Lung (tissue), 12 donors: ENCODE results near the gene GP1BB. TPM values are rescaled to one million over a fixed set of nuclear protein-coding genes. Genes with fewer than 3 reads are reported as not detected.

Experiments
- ATAC-seq: fragments of 200-7000 bp; cut with Tn5 transposase; one replicate; pipeline ENCODE4 v1.9.1; 2020; ENCODE audit warnings: moderate number of reproducible peaks; ENCODE audit not compliant: insufficient read depth, low FRiP score
- DNase-seq, 3 donors: peaks; one replicate each; pipeline ENCODE4 v3.0.0-alpha.2; 2013 to 2017
- H3K27ac ChIP-seq, 2 donors: one replicate each; pipeline ENCODE4 v1.5.1; 2013; ENCODE audit warnings: mild to moderate bottlenecking in 2 of 2, moderate library complexity in 2 of 2, control low read depth in 1 of 2, inconsistent platforms in 1 of 2, low read depth in 1 of 2, low read length in 1 of 2
- H3K27me3 ChIP-seq, 3 donors: one replicate each; pipeline ENCODE4 v1.5.1; 2013; ENCODE audit warnings: low read length in 2 of 3; ENCODE audit not compliant: control insufficient read depth in 3 of 3, insufficient read depth in 3 of 3
- H3K36me3 ChIP-seq, 4 donors: one replicate each; pipeline ENCODE4 v1.5.1; 2013; ENCODE audit warnings: low read length in 4 of 4, mild to moderate bottlenecking in 1 of 4, moderate library complexity in 1 of 4; ENCODE audit not compliant: control insufficient read depth in 4 of 4, insufficient read depth in 4 of 4
- H3K4me1 ChIP-seq, 5 donors: one replicate each; pipeline ENCODE4 v1.5.1; 2013; ENCODE audit warnings: low read length in 5 of 5, mild to moderate bottlenecking in 2 of 5, moderate library complexity in 1 of 5; ENCODE audit not compliant: control insufficient read depth in 5 of 5, insufficient read depth in 5 of 5
- H3K4me3 ChIP-seq: one replicate; pipeline ENCODE4 v1.5.1; 2013; ENCODE audit warnings: mild to moderate bottlenecking, control low read depth, moderate library complexity
- H3K9ac ChIP-seq, 2 donors: one replicate each; pipeline ENCODE4 v1.5.1; 2013; ENCODE audit warnings: low read length in 2 of 2, control low read depth in 1 of 2; ENCODE audit not compliant: insufficient read depth in 1 of 2
- H3K9me3 ChIP-seq, 4 donors: one replicate each; pipeline ENCODE4 v1.5.1; 2013; ENCODE audit warnings: low read length in 3 of 4, mild to moderate bottlenecking in 1 of 4, moderate library complexity in 1 of 4; ENCODE audit not compliant: control insufficient read depth in 4 of 4, insufficient read depth in 3 of 4
- WGBS, 2 donors: extraction: QIAGEN DNeasy Blood & Tissue Kit; methylation state at CpG; one replicate each; pipeline ENCODE4 v1.1.7; 2013; 5-methylcytosine and 5-hydroxymethylcytosine counted together
- polyA plus RNA-seq, 2 donors: library from polyadenylated mRNA; stranded (reverse); fragments of 200-250 nt; gene quantifications; one replicate each; pipeline ENCODE4 v1.2.1, GENCODE V29; 2013
- total RNA-seq, 2 donors: library from RNA; depleted of rRNA in 1 of 2; stranded (reverse); fragments of >200 nt in 1 of 2; gene quantifications; one replicate each; pipeline ENCODE4 v1.2.1, GENCODE V29; 2014 to 2021
- TF ChIP-seq, protein P1 (sequence below): IDR thresholded peaks from 2 replicates; pipeline ENCODE4 v1.5.1; 2012; ENCODE audit warnings: mild to moderate bottlenecking; ENCODE audit errors: control extremely low read depth, extremely low read depth
- donor health status: control.
- donor health status: control.
- donor health status: Bipolar disorder and iron deficiency.
- donor health status: healthy.
- donor health status: DM: yes; HTN: yes; CAD: no.

Gene GP1BB
- total and polyA plus RNA-seq, 4 donors, result 1.9 to 5.5 (median 3.4) TPM

DNA sequence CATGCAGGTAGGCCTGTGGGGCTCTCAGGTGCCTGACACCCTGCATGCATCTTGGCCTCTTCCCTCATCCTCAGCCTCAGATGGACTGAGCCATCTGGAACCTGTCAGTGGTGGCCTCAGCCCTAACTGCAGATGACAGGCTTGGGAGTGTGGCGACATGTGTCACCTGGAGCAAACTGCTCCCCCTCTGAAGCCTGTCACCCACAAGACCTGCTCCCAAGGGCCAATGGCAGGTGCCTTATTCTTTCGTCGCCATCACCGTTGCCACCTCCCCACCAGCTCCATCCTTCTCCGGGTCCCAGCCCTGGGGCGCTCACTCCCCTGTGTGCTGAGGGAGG is 12.6 kb upstream of the GP1BB start:
- no peak for DNase-seq
- no peaks in the 10 kb centered on the region for H3K36me3 ChIP-seq

DNA sequence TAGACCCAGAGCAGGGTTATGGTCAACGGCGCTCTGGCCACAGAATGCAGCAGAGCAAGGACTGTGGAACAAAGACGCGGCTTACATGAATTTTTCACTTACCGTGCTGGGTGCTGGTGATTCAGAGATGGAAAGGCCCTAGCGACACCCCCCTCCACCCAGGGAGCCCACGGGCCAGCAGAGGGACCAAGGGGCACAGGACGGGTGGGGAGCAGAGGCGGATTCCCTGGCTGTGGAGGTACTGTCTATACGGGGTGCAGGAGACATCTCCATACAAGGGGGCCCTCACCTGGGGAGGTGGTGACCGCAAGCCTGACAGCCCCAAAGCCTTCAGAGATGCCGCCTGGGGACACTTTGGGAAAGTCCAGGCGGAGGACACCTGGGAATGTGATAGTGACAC is 10.1 kb upstream of the GP1BB start:
- H3K27ac ChIP-seq, result no peak overlapping the region
- no peaks in the 10 kb centered on the region for H3K36me3 ChIP-seq
- 93 to 94% methylated on average over 13 of the region's 13 CpGs for WGBS, 2 donors
- no peak overlapping the region for H3K4me3 ChIP-seq
- DNase-seq (no peak), ATAC-seq (no peak)
- H3K9me3 ChIP-seq, result no peaks in the 10 kb centered on the region
- H3K27me3 ChIP-seq, result no peaks in the 10 kb centered on the region
- no peak overlapping the region for H3K9ac ChIP-seq
- TF ChIP-seq, protein P1, sequence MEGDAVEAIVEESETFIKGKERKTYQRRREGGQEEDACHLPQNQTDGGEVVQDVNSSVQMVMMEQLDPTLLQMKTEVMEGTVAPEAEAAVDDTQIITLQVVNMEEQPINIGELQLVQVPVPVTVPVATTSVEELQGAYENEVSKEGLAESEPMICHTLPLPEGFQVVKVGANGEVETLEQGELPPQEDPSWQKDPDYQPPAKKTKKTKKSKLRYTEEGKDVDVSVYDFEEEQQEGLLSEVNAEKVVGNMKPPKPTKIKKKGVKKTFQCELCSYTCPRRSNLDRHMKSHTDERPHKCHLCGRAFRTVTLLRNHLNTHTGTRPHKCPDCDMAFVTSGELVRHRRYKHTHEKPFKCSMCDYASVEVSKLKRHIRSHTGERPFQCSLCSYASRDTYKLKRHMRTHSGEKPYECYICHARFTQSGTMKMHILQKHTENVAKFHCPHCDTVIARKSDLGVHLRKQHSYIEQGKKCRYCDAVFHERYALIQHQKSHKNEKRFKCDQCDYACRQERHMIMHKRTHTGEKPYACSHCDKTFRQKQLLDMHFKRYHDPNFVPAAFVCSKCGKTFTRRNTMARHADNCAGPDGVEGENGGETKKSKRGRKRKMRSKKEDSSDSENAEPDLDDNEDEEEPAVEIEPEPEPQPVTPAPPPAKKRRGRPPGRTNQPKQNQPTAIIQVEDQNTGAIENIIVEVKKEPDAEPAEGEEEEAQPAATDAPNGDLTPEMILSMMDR, result no peak
- H3K4me1 ChIP-seq, result peaks cover 0 to 17% (median 7%) of the 10 kb centered on the region in 5 donors

More for the DNA sequence above, 12.6 kb upstream of the GP1BB start:
- Histone ChIP-seq H3K9ac (no peak overlapping the region), H3K9me3 (no peaks in the 10 kb centered on the region), H3K4me1 (peaks cover 0 to 8% (median 0%) of the 10 kb centered on the region in 5 donors), H3K4me3 (no peak overlapping the region), H3K27ac (no peak overlapping the region), H3K27me3 (no peaks in the 10 kb centered on the region)
- 93 to 95% methylated on average over 6 of the region's 6 CpGs for WGBS, 2 donors
- TF ChIP-seq, protein P1, result no peak
- no peak for ATAC-seq

DNA sequence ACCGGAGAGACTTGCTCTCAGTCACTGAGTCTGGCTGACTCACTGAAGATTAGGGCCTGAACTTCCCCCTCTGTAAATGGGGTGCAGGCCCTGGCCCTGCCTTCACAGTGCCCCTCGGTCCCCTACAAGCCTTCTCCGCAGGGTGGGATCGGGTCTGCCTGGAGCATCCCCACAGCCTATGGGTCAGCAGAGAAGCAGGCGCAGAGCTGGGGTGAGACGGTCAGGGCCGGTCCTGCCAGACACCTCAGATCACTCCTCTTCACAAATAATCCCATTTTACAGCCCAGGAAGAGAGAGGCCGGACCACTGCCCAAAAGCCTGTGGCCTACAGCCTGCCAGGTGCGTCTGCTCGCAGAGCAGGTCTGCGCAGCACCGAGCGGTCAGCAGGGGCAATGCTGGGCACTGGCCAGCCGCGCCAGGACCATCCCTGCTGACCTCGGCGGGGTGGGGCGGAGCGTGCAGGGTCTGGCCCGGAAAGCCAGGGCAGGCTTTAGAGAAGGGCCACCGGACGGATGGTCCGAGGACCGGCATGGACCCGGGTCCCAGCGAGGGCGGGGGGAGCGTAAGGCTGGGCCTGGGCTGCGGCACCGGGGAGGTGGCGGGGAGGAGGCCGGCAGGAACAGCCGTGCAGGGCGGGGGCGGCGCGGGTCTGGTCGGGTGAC is 9.6 kb upstream of the GP1BB start:
- Histone ChIP-seq H3K9me3 (no peaks in the 10 kb centered on the region), H3K4me1 (peaks cover 0 to 22% (median 7%) of the 10 kb centered on the region in 5 donors), H3K9ac (no peak overlapping the region), H3K27me3 (no peaks in the 10 kb centered on the region), H3K4me3 (no peak overlapping the region), H3K36me3 (no peaks in the 10 kb centered on the region), H3K27ac (no peak overlapping the region)
- TF ChIP-seq, protein P1, result no peak
- ATAC-seq (no peak), DNase-seq (no peak)
- WGBS, 2 donors, result 27 to 35% methylated on average over 33 to 38 of the region's 38 CpGs
